IPS-20b (cell line): Measurements from ENCODE around the gene PNPLA7.

Source experiments
- H3K27ac ChIP-seq: one replicate; pipeline ENCODE4 v1.5.1; 2013; ENCODE audit warnings: low read length
- H3K27me3 ChIP-seq: 2 replicates; pipeline ENCODE4 v1.6.1; 2013; ENCODE audit warnings: mild to moderate bottlenecking, low read length, inconsistent platforms; ENCODE audit not compliant: insufficient read depth
- H3K36me3 ChIP-seq: 2 replicates; pipeline ENCODE4 v1.6.1; 2013; ENCODE audit warnings: low read depth, mild to moderate bottlenecking, inconsistent platforms, low read length, moderate library complexity; ENCODE audit not compliant: insufficient read depth
- H3K4me1 ChIP-seq: 2 replicates; pipeline ENCODE4 v1.6.1; 2013; ENCODE audit warnings: mild to moderate bottlenecking, control low read depth, inconsistent platforms, low read length, moderate library complexity; ENCODE audit not compliant: insufficient read depth
- H3K4me3 ChIP-seq: 2 replicates; pipeline ENCODE4 v1.5.1; 2013; ENCODE audit warnings: mild to moderate bottlenecking, low read length, inconsistent platforms
- H3K9ac ChIP-seq: 2 replicates; pipeline ENCODE4 v1.6.1; 2013; ENCODE audit warnings: low read depth, mild to moderate bottlenecking, inconsistent platforms, low read length, moderate library complexity
- H3K9me3 ChIP-seq: 2 replicates; pipeline ENCODE4 v1.6.1; 2013; ENCODE audit warnings: mild to moderate bottlenecking, low read depth, low read length, inconsistent platforms; ENCODE audit not compliant: insufficient read depth

The PNPLA7 gene

DNA sequence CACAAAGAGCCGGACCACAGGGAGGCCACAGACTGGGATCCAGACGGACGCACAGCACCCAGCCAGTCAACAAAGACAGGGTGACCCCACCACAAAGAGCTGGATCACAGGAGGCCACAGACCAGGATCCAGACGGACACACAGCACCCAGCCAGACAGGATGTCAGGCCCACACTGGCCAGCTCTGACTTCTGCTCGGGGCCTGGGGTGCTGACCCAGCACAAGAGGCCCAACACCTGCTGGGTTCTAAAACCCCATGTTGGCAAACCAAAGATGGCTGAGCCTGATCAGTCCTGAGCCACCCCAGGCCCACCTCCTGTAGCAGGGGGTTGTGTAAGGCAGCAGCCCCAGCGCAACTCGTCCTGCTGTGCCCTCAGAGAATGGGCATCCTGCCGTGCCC lies 33.8 kb upstream of the PNPLA7 start:
- Histone ChIP-seq H3K9ac (no peak overlapping the region), H3K4me1 (peaks cover 7% of the 10 kb centered on the region; the same call in 1 of the 2 replicates), H3K36me3 (peaks cover 81% of the 10 kb centered on the region), H3K27ac (no peak overlapping the region), H3K27me3 (no peaks in the 10 kb centered on the region), H3K9me3 (no peaks in the 10 kb centered on the region), H3K4me3 (no peak overlapping the region)

DNA sequence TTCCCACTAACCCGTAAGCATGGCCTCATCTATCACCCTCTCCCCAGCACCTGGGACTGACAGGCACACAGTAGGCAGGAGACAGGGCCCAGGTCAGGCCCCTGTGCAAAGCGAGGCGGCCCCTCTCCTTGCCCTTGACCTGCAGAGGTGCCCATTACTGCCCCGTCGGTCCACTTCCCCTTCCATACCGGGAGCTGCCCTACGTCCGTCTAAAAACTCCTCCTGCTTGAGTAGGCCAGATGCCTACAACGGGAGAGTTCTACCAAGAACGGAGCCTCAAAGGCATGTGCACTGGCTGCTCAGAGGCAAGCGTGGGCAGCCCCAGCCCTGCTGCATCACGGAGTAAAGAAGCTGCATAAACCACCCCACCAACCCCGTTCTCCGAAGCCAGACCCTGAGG lies 33.1 kb upstream of the PNPLA7 start:
- Histone ChIP-seq H3K4me1 (peaks cover 3% of the 10 kb centered on the region; the same call in 1 of the 2 replicates), H3K36me3 (peaks cover 75% of the 10 kb centered on the region), H3K4me3 (no peak overlapping the region), H3K27me3 (no peaks in the 10 kb centered on the region), H3K9me3 (no peaks in the 10 kb centered on the region), H3K9ac (no peak overlapping the region), H3K27ac (no peak overlapping the region)

DNA sequence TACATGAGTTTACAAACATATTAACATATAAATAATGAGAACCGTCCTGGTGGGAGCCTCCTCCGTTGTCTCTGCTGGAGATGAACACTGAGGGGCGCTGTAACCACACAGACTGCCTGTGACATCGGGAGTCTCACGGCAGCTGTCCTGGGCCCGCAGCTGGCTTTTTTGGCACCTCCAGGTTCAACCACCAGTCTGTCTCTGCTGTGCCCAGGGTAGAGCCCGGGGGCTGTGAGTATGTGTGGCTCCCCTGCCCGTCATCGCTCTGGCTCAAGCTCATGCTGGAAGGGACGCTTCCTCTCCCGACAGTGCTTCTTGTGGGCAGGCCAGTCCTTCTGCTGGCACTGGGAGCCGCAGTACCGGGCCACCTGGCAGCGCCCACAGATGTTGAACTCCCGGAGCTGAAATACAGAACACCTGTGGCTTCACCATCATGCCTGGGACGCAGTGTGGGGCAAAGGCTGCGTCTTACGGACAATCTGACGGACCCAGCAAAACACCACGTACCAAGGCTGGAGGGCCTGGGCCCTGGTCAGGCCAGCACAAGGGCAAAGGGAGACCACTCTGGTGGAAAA lies 32.2 kb upstream of the PNPLA7 start:
- no peaks in the 10 kb centered on the region for H3K27me3 ChIP-seq
- H3K36me3 ChIP-seq = peaks cover 66% of the 10 kb centered on the region
- H3K27ac ChIP-seq = no peak overlapping the region
- H3K9ac ChIP-seq = no peak overlapping the region
- no peak overlapping the region for H3K4me3 ChIP-seq
- H3K4me1 ChIP-seq = peaks cover 6% of the 10 kb centered on the region
- H3K9me3 ChIP-seq = no peaks in the 10 kb centered on the region

DNA sequence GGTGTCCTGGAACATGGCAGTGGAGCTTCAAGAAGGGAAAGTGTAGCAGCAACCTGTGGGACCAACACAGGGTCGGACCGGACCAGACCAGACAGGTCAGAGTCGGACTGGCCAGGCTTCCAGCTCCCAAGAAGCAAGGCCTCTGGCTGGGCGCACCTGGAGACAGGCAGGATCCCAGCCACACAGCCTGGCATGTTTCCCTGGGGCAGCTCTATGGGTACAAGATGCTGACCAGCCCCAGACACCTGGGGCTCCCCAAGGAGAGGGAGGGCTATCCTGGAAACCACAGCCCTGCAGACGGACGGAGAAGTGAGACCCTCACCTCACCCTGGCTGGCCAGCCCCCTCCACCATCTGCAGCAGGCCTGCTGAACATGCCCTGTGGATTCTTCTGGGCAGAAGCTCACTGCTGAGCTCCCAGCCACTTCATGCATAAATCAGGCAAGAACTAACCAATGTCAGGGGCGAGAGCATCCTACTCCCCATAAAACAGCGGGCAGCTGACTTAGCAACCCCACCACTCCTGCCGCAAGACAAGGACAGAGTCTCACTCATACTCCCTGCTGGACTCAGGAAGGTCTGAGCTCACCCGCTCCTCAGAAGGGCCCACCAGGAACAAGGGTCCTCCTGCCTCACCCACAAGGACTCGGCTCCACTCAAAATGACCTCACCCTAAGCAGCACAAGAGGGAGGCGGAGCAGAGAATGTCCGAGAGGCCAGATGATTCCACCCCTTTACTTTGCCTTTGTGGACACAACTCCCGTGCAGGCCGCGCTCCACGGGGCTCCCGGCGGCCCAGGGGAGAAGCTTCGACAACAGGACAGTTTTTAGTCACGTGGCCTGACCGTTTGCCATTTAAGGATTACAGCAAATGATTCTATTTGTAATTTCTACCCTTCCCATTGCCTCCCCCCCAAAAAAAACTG lies 31.4 kb upstream of the PNPLA7 start:
- Histone ChIP-seq H3K9me3 (no peaks in the 10 kb centered on the region), H3K36me3 (peaks cover 58% of the 10 kb centered on the region), H3K4me1 (peaks cover 11% of the 10 kb centered on the region), H3K9ac (no peak overlapping the region), H3K27me3 (no peaks in the 10 kb centered on the region), H3K4me3 (no peak overlapping the region), H3K27ac (no peak overlapping the region)

DNA sequence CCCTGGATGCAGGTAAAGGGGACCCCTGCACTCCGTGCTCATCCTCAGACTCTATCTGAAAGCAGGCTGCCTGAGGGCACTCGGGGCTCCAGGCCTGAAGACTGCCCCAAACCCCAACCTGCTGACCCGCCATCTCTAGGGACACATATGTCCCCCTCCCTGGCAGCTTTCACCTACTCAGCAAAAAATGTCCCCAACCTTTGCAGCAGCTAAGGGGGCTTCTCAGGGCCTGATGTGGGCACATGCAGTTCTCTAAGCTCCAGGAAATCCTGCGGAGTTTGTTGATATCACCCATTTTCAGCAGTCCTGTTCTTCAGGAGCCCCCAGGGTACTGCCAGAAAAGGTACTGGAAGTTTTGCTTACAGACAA lies 30.7 kb upstream of the PNPLA7 start:
- H3K27ac ChIP-seq = no peak overlapping the region
- peaks cover 11% of the 10 kb centered on the region for H3K4me1 ChIP-seq
- no peaks in the 10 kb centered on the region for H3K9me3 ChIP-seq
- H3K27me3 ChIP-seq = no peaks in the 10 kb centered on the region
- H3K4me3 ChIP-seq = no peak overlapping the region
- H3K36me3 ChIP-seq = peaks cover 57% of the 10 kb centered on the region
- H3K9ac ChIP-seq = no peak overlapping the region

DNA sequence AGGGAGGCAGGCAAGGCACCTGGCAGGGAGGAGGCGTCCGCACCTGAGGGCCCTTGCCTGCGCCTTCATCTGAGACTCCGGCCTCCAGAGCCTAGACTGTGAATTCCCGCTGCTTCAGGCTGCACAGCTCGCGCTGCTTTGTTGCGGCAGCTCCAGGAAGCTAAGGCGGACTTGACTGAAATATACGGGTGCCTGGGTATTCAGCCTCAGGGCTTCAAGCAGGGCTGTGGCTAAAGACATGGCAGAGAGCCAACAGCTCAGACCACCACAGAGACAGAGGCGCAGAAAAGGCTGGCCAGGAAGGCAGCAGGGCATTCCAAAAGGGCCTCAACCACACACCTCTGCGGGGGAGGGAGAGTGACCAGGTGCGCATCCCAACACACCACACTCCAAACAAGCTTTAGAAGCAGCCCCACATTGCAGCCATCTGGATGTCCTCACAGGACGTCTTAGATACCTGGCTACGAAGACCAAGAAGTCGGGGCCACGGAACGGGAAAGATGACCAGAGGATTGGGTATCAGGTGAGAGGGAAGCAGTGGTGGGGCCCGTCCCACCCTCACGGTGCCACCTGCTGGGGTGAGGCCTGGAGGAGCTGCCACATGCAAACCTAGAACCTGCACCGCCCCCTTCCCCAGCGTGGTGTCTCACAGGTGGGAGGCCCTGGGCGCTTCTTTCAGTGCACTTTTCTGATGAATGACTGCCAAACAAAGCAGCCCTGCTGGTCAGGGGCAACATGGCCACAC lies 30.2 kb upstream of the PNPLA7 start:
- peaks cover 11% of the 10 kb centered on the region for H3K4me1 ChIP-seq
- H3K9me3 ChIP-seq = no peaks in the 10 kb centered on the region
- H3K9ac ChIP-seq = no peak overlapping the region
- peaks cover 57% of the 10 kb centered on the region for H3K36me3 ChIP-seq
- H3K4me3 ChIP-seq = no peak overlapping the region
- H3K27ac ChIP-seq = no peak overlapping the region
- no peaks in the 10 kb centered on the region for H3K27me3 ChIP-seq

DNA sequence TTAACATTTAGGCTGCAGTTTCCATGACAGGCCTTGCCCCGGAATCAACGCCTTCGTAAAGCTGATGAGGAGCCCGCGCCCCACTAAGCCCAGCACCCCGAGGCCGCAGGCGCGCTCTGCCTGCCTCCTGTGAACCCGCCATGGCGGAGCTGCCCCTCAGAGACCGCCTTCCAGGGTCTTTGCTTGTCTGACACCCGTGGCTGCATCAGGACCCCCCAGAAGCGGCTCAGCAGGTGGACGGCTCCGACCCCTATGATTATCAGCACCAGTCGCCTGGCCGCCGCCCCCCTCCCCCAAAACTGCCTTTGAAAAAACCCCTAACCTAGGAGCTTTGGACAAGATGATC lies 29.0 kb upstream of the PNPLA7 start:
- Histone ChIP-seq H3K4me3 (peak overlapping the region; percentile 88), H3K36me3 (peaks cover 57% of the 10 kb centered on the region), H3K27ac (no peak overlapping the region), H3K9ac (peak overlapping the region; percentile 39; the same call in 1 of the 2 replicates), H3K4me1 (peaks cover 11% of the 10 kb centered on the region), H3K27me3 (no peaks in the 10 kb centered on the region), H3K9me3 (no peaks in the 10 kb centered on the region)

DNA sequence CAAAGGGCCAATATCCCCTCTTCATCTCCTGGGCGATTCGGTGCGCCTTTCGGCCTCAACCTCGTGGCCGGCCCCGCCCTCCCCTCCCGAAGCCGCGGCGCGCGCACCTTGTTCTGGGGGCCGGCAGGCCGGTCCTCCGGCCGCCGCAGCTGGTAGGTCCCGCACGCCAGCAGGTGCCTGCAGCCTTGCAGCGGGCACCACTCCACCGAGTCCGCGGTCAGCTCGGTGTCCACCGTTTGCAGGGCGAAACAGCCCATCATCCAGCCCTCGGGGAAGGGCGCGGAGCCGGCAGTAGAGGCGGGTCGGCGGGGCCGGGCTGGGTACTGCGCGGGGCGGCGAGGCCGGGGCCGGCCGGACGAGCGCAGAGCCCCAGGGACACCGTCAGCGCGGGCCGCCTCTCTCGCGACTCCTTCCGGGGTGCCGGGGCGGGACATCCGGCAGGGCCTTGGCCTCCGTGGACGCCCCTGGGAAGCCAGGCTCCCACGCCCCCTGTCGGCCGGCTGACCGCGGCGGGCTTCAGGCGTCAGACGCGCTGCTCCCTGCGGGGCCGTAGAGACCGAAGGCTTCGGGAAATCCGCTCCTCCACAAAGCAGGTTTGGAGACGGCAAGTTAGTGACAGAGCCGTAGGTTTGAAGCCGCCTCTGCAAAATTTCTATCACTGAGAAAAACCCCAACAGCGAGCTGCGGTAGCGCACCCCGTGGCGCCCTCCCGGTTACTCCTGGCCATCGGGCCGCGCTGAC lies 28.5 kb upstream of the PNPLA7 start, which contains the start of gene DPH7:
Gene DPH7, minus strand, starts transcription at position 408 of the 741 bp plus-strand sequence. Its CDS starts 148 bp downstream, at position 260.
- H3K9me3 ChIP-seq = no peaks in the 10 kb centered on the region
- H3K4me3 ChIP-seq = peak within 1 kb of the TSS; percentile 88
- H3K27me3 ChIP-seq = no peaks in the 10 kb centered on the region
- peaks cover 57% of the 10 kb centered on the region for H3K36me3 ChIP-seq
- H3K9ac ChIP-seq = peak within 1 kb of the TSS; percentile 90
- peak within 1 kb of the TSS; percentile 37 for H3K27ac ChIP-seq
- peaks cover 11% of the 10 kb centered on the region for H3K4me1 ChIP-seq

DNA sequence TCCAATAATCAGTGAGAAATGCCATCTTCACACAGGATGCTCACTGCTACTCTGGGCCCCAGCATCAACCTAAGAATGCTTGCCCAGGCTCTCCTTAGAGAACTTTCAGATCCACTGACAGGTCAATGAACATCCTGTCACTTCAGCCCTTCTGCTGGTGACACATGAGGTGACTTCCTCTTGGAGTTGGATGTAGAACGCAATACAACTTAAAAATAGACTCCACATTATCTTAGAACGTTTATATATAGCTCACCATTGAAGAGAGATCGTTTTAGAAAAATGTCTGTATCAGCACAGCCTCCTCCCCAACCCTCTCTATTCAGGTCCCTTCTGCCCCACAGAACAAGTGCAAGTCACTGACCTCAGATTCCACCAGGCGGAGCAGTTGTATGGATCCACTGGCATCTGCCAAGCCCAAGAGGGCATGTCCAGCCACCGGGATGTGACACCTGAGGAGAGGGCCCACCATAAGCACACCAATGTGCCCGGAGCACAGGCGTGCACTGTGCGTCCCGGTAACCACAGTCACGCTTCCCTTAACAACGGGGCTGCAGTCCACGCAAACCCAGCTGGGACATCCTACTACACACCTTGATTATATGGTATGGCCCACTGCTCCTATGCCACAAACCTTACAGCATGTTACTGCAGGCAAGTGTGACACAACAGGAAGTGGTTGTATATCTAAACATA lies 25.7 kb upstream of the PNPLA7 start:
- peaks cover 8% of the 10 kb centered on the region; the same call in 1 of the 2 replicates for H3K4me1 ChIP-seq
- no peak overlapping the region for H3K27ac ChIP-seq
- H3K4me3 ChIP-seq = no peak overlapping the region
- no peaks in the 10 kb centered on the region for H3K27me3 ChIP-seq
- H3K9ac ChIP-seq = no peak overlapping the region
- H3K36me3 ChIP-seq = peaks cover 43% of the 10 kb centered on the region
- H3K9me3 ChIP-seq = no peaks in the 10 kb centered on the region

DNA sequence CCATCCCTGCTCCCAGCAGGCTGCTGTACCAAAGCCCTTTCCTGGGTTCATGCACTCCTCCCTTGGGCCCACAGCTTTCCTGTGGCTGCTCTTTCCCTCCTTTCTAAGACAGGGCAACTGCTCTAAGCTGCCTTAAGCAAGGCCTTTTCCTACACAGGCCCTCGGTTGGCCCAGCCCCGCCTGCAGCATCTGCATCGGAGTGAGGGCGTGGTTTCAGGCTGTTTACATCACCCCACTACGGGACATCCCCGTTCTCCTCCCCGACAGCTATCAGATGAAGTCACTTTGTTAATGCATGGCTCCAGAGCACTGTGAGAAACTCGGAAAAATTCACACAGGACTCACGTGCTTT lies 25.1 kb upstream of the PNPLA7 start:
- H3K27ac ChIP-seq = no peak overlapping the region
- no peak overlapping the region for H3K9ac ChIP-seq
- H3K36me3 ChIP-seq = peaks cover 42% of the 10 kb centered on the region
- no peak overlapping the region for H3K4me3 ChIP-seq
- H3K9me3 ChIP-seq = no peaks in the 10 kb centered on the region
- H3K27me3 ChIP-seq = no peaks in the 10 kb centered on the region
- H3K4me1 ChIP-seq = peaks cover 8% of the 10 kb centered on the region; the same call in 1 of the 2 replicates

DNA sequence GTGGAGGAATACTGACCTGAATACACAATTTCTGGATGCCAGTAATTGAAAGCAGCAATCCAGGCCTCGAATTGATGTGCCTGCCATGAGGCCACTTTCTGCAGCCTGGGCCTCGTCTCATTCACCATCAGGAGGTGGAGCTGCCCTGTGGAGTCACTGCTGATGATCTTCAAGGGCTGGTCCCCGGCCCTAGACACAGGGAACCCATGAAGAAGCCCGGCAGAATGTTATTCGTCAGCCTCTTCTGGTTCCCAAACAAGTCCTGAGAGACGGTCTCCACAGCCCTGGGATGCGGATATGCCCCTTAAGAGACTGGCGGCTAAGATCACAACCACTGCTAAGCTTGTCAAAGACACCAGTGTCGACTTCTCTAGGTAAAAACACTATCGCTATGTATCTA lies 24.0 kb upstream of the PNPLA7 start:
- H3K9ac ChIP-seq = no peak overlapping the region
- peaks cover 49% of the 10 kb centered on the region for H3K36me3 ChIP-seq
- H3K4me3 ChIP-seq = no peak overlapping the region

More for the DNA sequence above, 24.0 kb upstream of the PNPLA7 start:
- Histone ChIP-seq H3K27me3 (no peaks in the 10 kb centered on the region), H3K4me1 (peaks cover 8% of the 10 kb centered on the region; the same call in 1 of the 2 replicates), H3K27ac (no peak overlapping the region), H3K9me3 (no peaks in the 10 kb centered on the region)
